Measurements from ENCODE around the gene CCDC183. TPM values are rescaled to one million over a fixed set of nuclear protein-coding genes. Genes with fewer than 3 reads are reported as not detected.

Gene CCDC183
- total RNA-seq, 2 experiments from 2014 or later = 0.88 to 1.3 TPM

DNA sequence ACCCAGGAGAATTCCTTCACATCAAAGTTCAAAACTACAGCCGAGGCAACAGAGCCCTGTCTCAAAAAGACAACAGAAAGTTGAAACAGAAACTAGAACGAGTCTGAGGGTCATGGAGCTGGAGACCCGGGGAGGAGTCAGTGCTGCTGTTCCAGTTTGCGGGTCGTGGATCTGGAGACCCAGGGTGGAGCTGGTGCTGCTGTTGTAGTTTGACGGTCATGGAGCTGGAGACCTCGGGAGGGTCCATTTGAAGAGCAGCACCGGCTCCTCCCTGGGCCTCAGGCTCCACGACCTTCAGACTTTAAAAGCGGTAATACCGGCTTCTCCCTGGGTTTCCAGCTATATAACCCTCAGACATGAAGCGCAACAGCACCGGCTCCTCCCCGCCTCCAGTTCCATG, 18.8 kb upstream of the CCDC183 start:
- Histone ChIP-seq H3K79me2 (ENCODE audit: insufficient read depth, low read depth, low read length) (no peaks in the 10 kb centered on the region), H4K20me1 (ENCODE audit: insufficient read depth, low read length) (no peaks in the 10 kb centered on the region), H2AFZ (ENCODE audit: low read length) (no peak overlapping the region), H3K4me2 (ENCODE audit: low read length) (no peak overlapping the region), H3K4me3 (ENCODE audit: low read depth, low read length, poor library complexity, severe bottlenecking) (no peak overlapping the region), H3K9me3 (ENCODE audit: low read length) (peaks cover 17% of the 10 kb centered on the region; the same call in 1 of the 2 replicates), H3K36me3 (ENCODE audit: insufficient read depth, low read length) (no peaks in the 10 kb centered on the region), H3K4me1 (ENCODE audit: insufficient read depth, low read length, poor library complexity, severe bottlenecking) (peaks cover 4% of the 10 kb centered on the region), H3K9me2 (ENCODE audit: insufficient read depth, low read length) (no peaks in the 10 kb centered on the region), H3K27ac (ENCODE audit: low read depth, low read length, poor library complexity, severe bottlenecking) (no peak overlapping the region)
- BruUV-seq (replicated peaks) = no TSS peak
- ChIA-PET POLR2A (interaction anchor here (0.6 to 1.2 kb wide), 2 partner anchors 9 to 171 kb away, joined by 3 to 6 read pairs; no protein-coding TSS in a partner anchor), CTCF (ENCODE audit: unreplicated experiment) (interaction anchor here (0.8 kb wide), 1 partner anchor 32 kb away, joined by 3 read pairs; no protein-coding TSS in a partner anchor)
- no peak for DNase-seq (ENCODE audit: low spot score)
- intact Hi-C loops (cut with micrococcal nuclease; ENCODE audit: unreplicated experiment) = no loop called here
- TF ChIP-seq, protein P1, sequence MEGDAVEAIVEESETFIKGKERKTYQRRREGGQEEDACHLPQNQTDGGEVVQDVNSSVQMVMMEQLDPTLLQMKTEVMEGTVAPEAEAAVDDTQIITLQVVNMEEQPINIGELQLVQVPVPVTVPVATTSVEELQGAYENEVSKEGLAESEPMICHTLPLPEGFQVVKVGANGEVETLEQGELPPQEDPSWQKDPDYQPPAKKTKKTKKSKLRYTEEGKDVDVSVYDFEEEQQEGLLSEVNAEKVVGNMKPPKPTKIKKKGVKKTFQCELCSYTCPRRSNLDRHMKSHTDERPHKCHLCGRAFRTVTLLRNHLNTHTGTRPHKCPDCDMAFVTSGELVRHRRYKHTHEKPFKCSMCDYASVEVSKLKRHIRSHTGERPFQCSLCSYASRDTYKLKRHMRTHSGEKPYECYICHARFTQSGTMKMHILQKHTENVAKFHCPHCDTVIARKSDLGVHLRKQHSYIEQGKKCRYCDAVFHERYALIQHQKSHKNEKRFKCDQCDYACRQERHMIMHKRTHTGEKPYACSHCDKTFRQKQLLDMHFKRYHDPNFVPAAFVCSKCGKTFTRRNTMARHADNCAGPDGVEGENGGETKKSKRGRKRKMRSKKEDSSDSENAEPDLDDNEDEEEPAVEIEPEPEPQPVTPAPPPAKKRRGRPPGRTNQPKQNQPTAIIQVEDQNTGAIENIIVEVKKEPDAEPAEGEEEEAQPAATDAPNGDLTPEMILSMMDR (conservative IDR thresholded peaks at IDR 0.05; ENCODE audit: low read length) = no peak
- no peak for TF ChIP-seq EZH2phosphoT487 (IDR thresholded peaks at IDR 0.05; ENCODE audit: borderline replicate concordance, low read depth, low read length)

GRCh38 chr9:136779808-136780207, 16.3 kb upstream of the CCDC183 start:
- Histone ChIP-seq H3K27ac (ENCODE audit: low read depth, low read length, poor library complexity, severe bottlenecking) (no peak overlapping the region), H3K4me3 (ENCODE audit: low read depth, low read length, poor library complexity, severe bottlenecking) (no peak overlapping the region), H4K20me1 (ENCODE audit: insufficient read depth, low read length) (no peaks in the 10 kb centered on the region), H2AFZ (ENCODE audit: low read length) (no peak overlapping the region), H3K36me3 (ENCODE audit: insufficient read depth, low read length) (no peaks in the 10 kb centered on the region), H3K4me2 (ENCODE audit: low read length) (no peak overlapping the region), H3K9me3 (ENCODE audit: low read length) (no peaks in the 10 kb centered on the region), H3K4me1 (ENCODE audit: insufficient read depth, low read length, poor library complexity, severe bottlenecking) (no peaks in the 10 kb centered on the region), H3K9me2 (ENCODE audit: insufficient read depth, low read length) (no peaks in the 10 kb centered on the region), H3K79me2 (ENCODE audit: insufficient read depth, low read depth, low read length) (no peaks in the 10 kb centered on the region)
- CTCF ChIA-PET (ENCODE audit: unreplicated experiment) = no interaction called here
- intact Hi-C loops (cut with micrococcal nuclease; ENCODE audit: unreplicated experiment) = no loop called here
- no peak for TF ChIP-seq EZH2phosphoT487 (IDR thresholded peaks at IDR 0.05; ENCODE audit: borderline replicate concordance, low read depth, low read length)
- TF ChIP-seq, protein P1 (conservative IDR thresholded peaks at IDR 0.05; ENCODE audit: low read length) = no peak
- no TSS peak for BruUV-seq (replicated peaks)
- no peak for DNase-seq (ENCODE audit: low spot score)
- POLR2A ChIA-PET = no interaction called here

GRCh38 chr9:136782452-136782851, 13.7 kb upstream of the CCDC183 start:
- POLR2A ChIA-PET = no interaction called here
- CTCF ChIA-PET (ENCODE audit: unreplicated experiment) = no interaction called here
- intact Hi-C loops (cut with micrococcal nuclease; ENCODE audit: unreplicated experiment) = no loop called here
- Histone ChIP-seq H2AFZ (ENCODE audit: low read length) (no peak overlapping the region), H3K4me3 (ENCODE audit: low read depth, low read length, poor library complexity, severe bottlenecking) (no peak overlapping the region), H3K79me2 (ENCODE audit: insufficient read depth, low read depth, low read length) (no peaks in the 10 kb centered on the region), H3K9me2 (ENCODE audit: insufficient read depth, low read length) (no peaks in the 10 kb centered on the region), H3K36me3 (ENCODE audit: insufficient read depth, low read length) (no peaks in the 10 kb centered on the region), H3K4me1 (ENCODE audit: insufficient read depth, low read length, poor library complexity, severe bottlenecking) (no peaks in the 10 kb centered on the region), H3K9me3 (ENCODE audit: low read length) (no peaks in the 10 kb centered on the region), H3K4me2 (ENCODE audit: low read length) (no peak overlapping the region), H3K27ac (ENCODE audit: low read depth, low read length, poor library complexity, severe bottlenecking) (no peak overlapping the region), H4K20me1 (ENCODE audit: insufficient read depth, low read length) (no peaks in the 10 kb centered on the region)
- TF ChIP-seq, protein P1 (conservative IDR thresholded peaks at IDR 0.05; ENCODE audit: low read length) = no peak
- no peak for TF ChIP-seq EZH2phosphoT487 (IDR thresholded peaks at IDR 0.05; ENCODE audit: borderline replicate concordance, low read depth, low read length)
- no peak for DNase-seq (ENCODE audit: low spot score)
- no TSS peak for BruUV-seq (replicated peaks)

Data from OCI-LY7 (cell line).